Adrenal gland (tissue), 12 donors: ENCODE measurements around the gene KAZN. TPM values are rescaled to one million over a fixed set of nuclear protein-coding genes. Genes with fewer than 3 reads are reported as not detected.

Experiments
- DNase-seq, 7 donors: peaks; one replicate each; pipeline ENCODE4 v3.0.0-alpha.2; 2019 to 2020
- H3K27ac ChIP-seq, 5 donors: fragments of 200-600 bp; sonication (generic) in 4 of 5; 1 replicate in 3 of 5; 2 replicates in 2 of 5; pipeline versions ENCODE4 v1.5.1 to v1.8.0; 2016 to 2020; ENCODE audit warnings: mild to moderate bottlenecking in 1 of 5
- H3K27me3 ChIP-seq: fragments of 200-600 bp; 2 replicates; pipeline ENCODE4 v1.8.0; 2021
- H3K36me3 ChIP-seq, 2 donors: fragments of 200-600 bp; replicated peaks in 1 of 2; 1 replicate in 1 of 2; 2 replicates in 1 of 2; pipeline versions ENCODE4 v1.5.1 to v1.8.0; 2018 to 2022
- H3K4me1 ChIP-seq, 2 donors: fragments of 200-600 bp; replicated peaks in 1 of 2; 1 replicate in 1 of 2; 2 replicates in 1 of 2; pipeline versions ENCODE4 v1.5.1 to v1.8.0; 2018 to 2021
- H3K4me3 ChIP-seq, 4 donors: fragments of 200-600 bp; sonication (generic) in 3 of 4; one replicate each; pipeline ENCODE4 v1.5.1; 2016 to 2018
- H3K9me3 ChIP-seq, 3 donors: fragments of 200-600 bp; sonication (generic) in 1 of 3; replicated peaks in 1 of 3; 1 replicate in 2 of 3; 2 replicates in 1 of 3; pipeline versions ENCODE4 v1.5.1 to v1.8.0; 2016 to 2021
- CTCF ChIP-seq, 6 experiments: fragments of 450-650 bp in 4 of 6; fragments of 200-600 bp in 2 of 6; sonication (generic) in 1 of 6; IDR thresholded peaks; 1 replicate in 5 of 6; 2 replicates in 1 of 6; pipeline versions ENCODE4 v1.5.1 to v1.8.0; 2016 to 2021; ENCODE audit warnings: antibody characterized with exemption in 6 of 6, mild to moderate bottlenecking in 2 of 6, moderate library complexity in 1 of 6
- POLR2A ChIP-seq, 2 donors: fragments of 450-650 bp; IDR thresholded peaks; one replicate each; pipeline ENCODE4 v1.6.1; 2017; ENCODE audit warnings: antibody characterized with exemption in 2 of 2, mild to moderate bottlenecking in 2 of 2, moderate library complexity in 1 of 2
- WGBS, 4 donors: extraction: QIAGEN DNeasy Blood & Tissue Kit in 2 of 4; methylation state at CpG; one replicate each; pipeline versions ENCODE4 v1.1.5 to v1.1.7; 2013 to 2017; 5-methylcytosine and 5-hydroxymethylcytosine counted together
- intact Hi-C, 2 donors: fragments of 100-400 bp; cut with DNase I; formaldehyde crosslinking; loops; one replicate each; pipeline versions ENCODE4 v1.14.1 to v1.15.0; 2022 to 2023
- polyA plus RNA-seq, 3 donors: library from polyadenylated mRNA; stranded (reverse); fragments of 200-250 nt in 2 of 3; fragments of 350-450 nt in 1 of 3; fragmentation: Illumina TruSeq in 1 of 3; extraction: RNeasy Lipid Tissue Mini Kit (QIAGEN cat#74804) in 1 of 3; gene quantifications; one replicate each; pipeline ENCODE4 v1.2.3, GENCODE V29; 2013 to 2014
- total RNA-seq, 9 donors: library from RNA; depleted of rRNA in 4 of 9; stranded (reverse); fragments of >200 nt in 4 of 9; fragments of 120-200 nt in 1 of 9; fragmentation: NEBNext Ultra II Directional in 1 of 9; extraction: Animal tissue kit (Norgen Biotek cat#: 25700) in 1 of 9; gene quantifications; one replicate each; pipeline versions ENCODE4 v1.1.0 to v1.2.4, GENCODE V29; 2013 to 2023
- donor health status: healthy with polysubstance abuse.
- donor health status: Bipolar disorder and iron deficiency.
- donor health status: DM: yes; HTN: yes; CAD: no.
- donor health status: DM: no; HTN: no; CAD: no.
- donor health status: DM: no; HTN: no; CAD: no.
- donor health status: DM: yes; HTN: yes; CAD: no.

The KAZN gene
- total and polyA plus RNA-seq, 12 donors, result 5.9 to 63.4 (median 29.5) TPM

- Histone ChIP-seq H3K36me3 (no peaks in the 10 kb centered on the region), H3K4me3 (no peak overlapping the region), H3K27ac (no peak overlapping the region), H3K4me1 (no peaks in the 10 kb centered on the region), H3K9me3 (no peaks in the 10 kb centered on the region), H3K27me3 (no peaks in the 10 kb centered on the region)
- 81 to 84% (median 83%) methylated on average over 11 to 12 of the region's 12 CpGs for WGBS, 4 donors
- intact Hi-C loops, result no loop called here
- no peak for DNase-seq
- TF ChIP-seq CTCF (IDR thresholded peaks at IDR 0.05), result no peak
- TF ChIP-seq POLR2A (IDR thresholded peaks at IDR 0.05), result no peak
Measured at GRCh38 chr1:14615549-14616218, 17.2 kb downstream of the KAZN start.

GRCh38 chr1:14616632-14617396 is 18.3 kb downstream of the KAZN start:
- H3K36me3 ChIP-seq, result no peaks in the 10 kb centered on the region
- no peak overlapping the region for H3K4me3 ChIP-seq
- no peak overlapping the region for H3K27ac ChIP-seq
- no peaks in the 10 kb centered on the region for H3K27me3 ChIP-seq
- no peak for DNase-seq
- no peaks in the 10 kb centered on the region for H3K4me1 ChIP-seq
- WGBS, 4 donors, result 72 to 87% (median 78%) methylated on average over 11 of the region's 11 CpGs
- H3K9me3 ChIP-seq, result no peaks in the 10 kb centered on the region
- intact Hi-C loops, result no loop called here
- no peak for TF ChIP-seq CTCF (IDR thresholded peaks at IDR 0.05)
- TF ChIP-seq POLR2A (IDR thresholded peaks at IDR 0.05), result no peak

GRCh38 chr1:14617791-14618190 is 19.3 kb downstream of the KAZN start:
- Histone ChIP-seq H3K4me3 (no peak overlapping the region), H3K4me1 (no peaks in the 10 kb centered on the region), H3K36me3 (no peaks in the 10 kb centered on the region), H3K9me3 (no peaks in the 10 kb centered on the region), H3K27me3 (no peaks in the 10 kb centered on the region), H3K27ac (no peak overlapping the region)
- no peak for DNase-seq
- intact Hi-C loops, result no loop called here
- TF ChIP-seq POLR2A (IDR thresholded peaks at IDR 0.05) (no peak), CTCF (IDR thresholded peaks at IDR 0.05) (no peak)
- 74 to 88% (median 79%) methylated on average over 7 of the region's 7 CpGs for WGBS, 4 donors

- Histone ChIP-seq H3K27ac (no peak overlapping the region), H3K27me3 (no peaks in the 10 kb centered on the region), H3K36me3 (no peaks in the 10 kb centered on the region), H3K4me1 (no peaks in the 10 kb centered on the region), H3K9me3 (no peaks in the 10 kb centered on the region), H3K4me3 (no peak overlapping the region)
- no peak for DNase-seq
- intact Hi-C loops, result no loop called here
- TF ChIP-seq CTCF (IDR thresholded peaks at IDR 0.05) (no peak), POLR2A (IDR thresholded peaks at IDR 0.05) (no peak)
Measured at GRCh38 chr1:14620941-14621340, 22.5 kb downstream of the KAZN start.
